ENCODE results near the gene SLC39A2. TPM values are rescaled to one million over a fixed set of nuclear protein-coding genes. Genes with fewer than 3 reads are reported as not detected.

Gene SLC39A2
- total RNA-seq, 2 donors from 2014 or later = 1.2 to 3.0 TPM

DNA sequence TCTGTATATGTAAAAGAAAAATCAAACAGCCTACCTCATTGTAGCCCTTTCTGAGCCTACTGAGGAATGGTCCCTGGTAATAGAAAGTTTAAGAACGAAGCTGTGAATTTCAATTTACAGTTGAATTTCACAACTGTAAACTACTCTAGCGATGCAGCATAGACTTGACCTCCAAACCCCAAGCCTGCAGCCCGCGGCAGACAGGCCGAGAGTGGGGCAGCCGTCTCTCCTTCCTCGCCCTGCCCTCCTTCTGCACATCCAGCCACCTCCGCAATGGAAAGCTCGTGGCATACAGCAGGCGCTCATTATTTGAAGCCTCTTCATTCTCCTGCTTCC, 28.5 kb upstream of the SLC39A2 start:
- intact Hi-C loops (cut with DNase I) = loop anchor here (2.0 to 10.0 kb wide), 2 partner anchors 112 to 276 kb away; no protein-coding TSS in a partner anchor
- Histone ChIP-seq H3K27ac (no peak overlapping the region), H3K9ac (ENCODE audit: low read depth in 2 of 2, low read length in 2 of 2) (peak overlapping the region; percentile 21 to 47)

DNA sequence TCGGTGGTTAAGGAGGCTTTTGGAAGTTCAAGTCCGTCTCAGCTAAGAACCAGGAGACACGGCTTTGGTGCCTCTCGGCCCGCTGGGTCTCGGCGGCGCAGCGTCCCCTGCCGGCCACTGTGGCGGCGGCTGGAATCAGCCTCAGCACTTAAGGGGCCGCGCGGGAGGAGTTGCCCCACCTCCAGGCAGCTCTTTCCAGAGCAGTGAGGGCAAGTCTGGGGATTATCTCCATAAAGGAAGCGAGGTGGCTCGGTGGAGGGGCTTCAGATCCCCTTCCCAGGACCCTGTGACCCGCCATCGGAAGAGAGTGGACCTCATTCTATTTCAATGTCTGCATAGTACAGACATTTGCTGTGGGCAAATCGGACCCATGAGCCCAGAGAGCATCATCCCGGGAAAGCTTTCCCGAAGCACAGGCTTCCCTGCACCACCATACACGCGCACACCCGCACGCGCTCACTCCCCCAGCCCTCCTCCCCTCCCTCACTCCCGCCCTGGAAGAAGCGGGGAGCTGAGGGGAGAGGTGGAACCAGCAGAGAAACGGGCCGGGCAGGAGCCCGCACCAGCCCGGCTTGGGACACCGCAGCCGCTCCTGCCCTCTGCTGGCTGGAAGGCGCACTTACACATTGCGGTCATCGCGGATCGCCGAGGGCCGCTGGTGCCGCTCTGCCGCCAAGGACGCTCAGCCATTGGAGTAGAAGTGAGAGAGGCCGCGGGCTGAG, 27.9 kb upstream of the SLC39A2 start:
- H3K27me3 ChIP-seq = no peaks in the 10 kb centered on the region
- H3K9me3 ChIP-seq = no peaks in the 10 kb centered on the region
- TF ChIP-seq, protein P1, sequence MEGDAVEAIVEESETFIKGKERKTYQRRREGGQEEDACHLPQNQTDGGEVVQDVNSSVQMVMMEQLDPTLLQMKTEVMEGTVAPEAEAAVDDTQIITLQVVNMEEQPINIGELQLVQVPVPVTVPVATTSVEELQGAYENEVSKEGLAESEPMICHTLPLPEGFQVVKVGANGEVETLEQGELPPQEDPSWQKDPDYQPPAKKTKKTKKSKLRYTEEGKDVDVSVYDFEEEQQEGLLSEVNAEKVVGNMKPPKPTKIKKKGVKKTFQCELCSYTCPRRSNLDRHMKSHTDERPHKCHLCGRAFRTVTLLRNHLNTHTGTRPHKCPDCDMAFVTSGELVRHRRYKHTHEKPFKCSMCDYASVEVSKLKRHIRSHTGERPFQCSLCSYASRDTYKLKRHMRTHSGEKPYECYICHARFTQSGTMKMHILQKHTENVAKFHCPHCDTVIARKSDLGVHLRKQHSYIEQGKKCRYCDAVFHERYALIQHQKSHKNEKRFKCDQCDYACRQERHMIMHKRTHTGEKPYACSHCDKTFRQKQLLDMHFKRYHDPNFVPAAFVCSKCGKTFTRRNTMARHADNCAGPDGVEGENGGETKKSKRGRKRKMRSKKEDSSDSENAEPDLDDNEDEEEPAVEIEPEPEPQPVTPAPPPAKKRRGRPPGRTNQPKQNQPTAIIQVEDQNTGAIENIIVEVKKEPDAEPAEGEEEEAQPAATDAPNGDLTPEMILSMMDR (IDR thresholded peaks at IDR 0.05) = peak; percentile 74
- no peaks in the 10 kb centered on the region for H3K36me3 ChIP-seq
- H3K4me3 ChIP-seq = peak overlapping the region; percentile 50
- H3K9ac ChIP-seq (ENCODE audit: low read depth in 2 of 2, low read length in 2 of 2) = peak overlapping the region; percentile 47 to 64
- peak overlapping the region; percentile 34 for H3K27ac ChIP-seq
- H3K4me1 ChIP-seq = peaks cover 3% of the 10 kb centered on the region
- DNase-seq = peak; percentile 82
- intact Hi-C loops (cut with DNase I) = loop anchor here (2.0 to 10.0 kb wide), 2 partner anchors 112 to 276 kb away; no protein-coding TSS in a partner anchor

More for the DNA sequence above, 28.5 kb upstream of the SLC39A2 start:
- no peak for DNase-seq
- no peaks in the 10 kb centered on the region for H3K36me3 ChIP-seq
- H3K27me3 ChIP-seq = no peaks in the 10 kb centered on the region
- H3K4me3 ChIP-seq = peak overlapping the region; percentile 50
- no peaks in the 10 kb centered on the region for H3K9me3 ChIP-seq
- TF ChIP-seq, protein P1 (IDR thresholded peaks at IDR 0.05) = no peak
- H3K4me1 ChIP-seq = peaks cover 3% of the 10 kb centered on the region

DNA sequence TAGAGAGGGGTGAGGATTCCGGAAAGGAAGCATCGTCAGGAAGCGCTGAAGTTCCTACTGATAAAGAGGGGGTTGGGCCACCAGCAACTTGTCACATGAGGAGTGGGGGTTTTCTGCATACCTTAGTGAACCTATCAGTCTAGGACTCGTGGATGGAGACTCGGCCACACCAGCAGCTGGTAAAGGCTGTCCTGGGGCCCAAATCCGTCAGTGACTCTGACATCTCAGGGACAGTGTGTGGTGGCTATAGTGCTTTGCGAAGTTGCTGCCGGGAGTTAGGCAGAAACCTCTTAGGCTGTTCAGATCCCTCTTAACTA, 27.4 kb upstream of the SLC39A2 start:
- no peaks in the 10 kb centered on the region for H3K9me3 ChIP-seq
- H3K9ac ChIP-seq (ENCODE audit: low read depth in 2 of 2, low read length in 2 of 2) = no peak overlapping the region
- intact Hi-C loops (cut with DNase I) = loop anchor here (2.0 to 10.0 kb wide), 2 partner anchors 113 to 277 kb away; no protein-coding TSS in a partner anchor
- TF ChIP-seq, protein P1 (IDR thresholded peaks at IDR 0.05) = no peak
- H3K4me3 ChIP-seq = peak overlapping the region; percentile 50
- no peak for DNase-seq
- no peak overlapping the region for H3K27ac ChIP-seq
- no peaks in the 10 kb centered on the region for H3K27me3 ChIP-seq
- H3K4me1 ChIP-seq = peaks cover 3% of the 10 kb centered on the region
- H3K36me3 ChIP-seq = no peaks in the 10 kb centered on the region

DNA sequence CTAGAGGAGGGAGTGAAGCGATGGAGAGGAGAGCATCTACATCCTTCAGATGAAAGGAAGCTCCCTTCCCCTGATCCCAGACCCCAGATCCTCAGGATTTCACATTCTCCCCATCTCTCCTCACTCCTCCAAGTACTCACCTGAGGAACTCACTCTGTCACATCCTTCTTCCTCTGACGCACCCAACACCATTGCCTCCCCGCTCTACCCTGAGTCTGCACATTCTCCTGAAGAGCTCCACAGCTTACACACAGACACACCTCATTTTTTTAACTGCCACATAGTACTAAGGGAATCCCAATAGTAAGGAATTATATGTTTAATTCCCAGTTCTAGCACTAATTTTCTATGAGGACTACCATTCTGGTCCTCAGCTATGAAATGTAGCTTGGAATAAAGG, 25.6 kb upstream of the SLC39A2 start:
- Histone ChIP-seq H3K9ac (ENCODE audit: low read depth in 2 of 2, low read length in 2 of 2) (no peak overlapping the region), H3K27ac (no peak overlapping the region), H3K36me3 (no peaks in the 10 kb centered on the region), H3K4me3 (no peak overlapping the region), H3K9me3 (no peaks in the 10 kb centered on the region), H3K4me1 (peaks cover 3% of the 10 kb centered on the region), H3K27me3 (no peaks in the 10 kb centered on the region)
- TF ChIP-seq, protein P1 (IDR thresholded peaks at IDR 0.05) = no peak
- intact Hi-C loops (cut with DNase I) = loop anchor here (10.0 kb wide), 1 partner anchor 279 kb away; no protein-coding TSS in a partner anchor
- DNase-seq = no peak

DNA sequence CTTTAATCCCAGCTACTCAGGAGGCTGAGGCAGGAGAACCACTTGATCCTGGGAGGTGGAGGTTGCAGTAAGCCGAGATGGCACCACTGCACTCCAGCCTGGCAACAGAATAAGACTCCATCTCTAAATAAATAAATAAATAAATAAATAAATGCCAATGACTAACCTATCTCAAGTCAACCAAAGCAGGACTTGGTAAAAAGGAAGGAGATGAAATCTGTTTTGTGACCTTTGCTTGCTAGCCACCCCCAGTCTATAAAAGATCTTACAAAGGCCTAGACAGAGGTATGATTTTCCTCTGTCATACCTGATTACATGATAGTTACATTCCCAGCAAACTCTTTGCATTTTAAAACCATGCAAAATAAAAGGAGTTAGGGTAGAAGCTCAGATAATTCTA, 22.8 kb upstream of the SLC39A2 start:
- no peak overlapping the region for H3K27ac ChIP-seq
- no peaks in the 10 kb centered on the region for H3K9me3 ChIP-seq
- no peak overlapping the region for H3K9ac ChIP-seq (ENCODE audit: low read depth in 2 of 2, low read length in 2 of 2)
- H3K4me1 ChIP-seq = no peaks in the 10 kb centered on the region
- H3K36me3 ChIP-seq = no peaks in the 10 kb centered on the region
- DNase-seq = no peak
- intact Hi-C loops (cut with DNase I) = loop anchor here (10.0 kb wide), 1 partner anchor 281 kb away; no protein-coding TSS in a partner anchor
- no peaks in the 10 kb centered on the region for H3K27me3 ChIP-seq
- H3K4me3 ChIP-seq = no peak overlapping the region
- TF ChIP-seq, protein P1 (IDR thresholded peaks at IDR 0.05) = no peak
